K562 (cell line): ENCODE measurements around the gene XRRA1. TPM values are rescaled to one million over a fixed set of nuclear protein-coding genes. Genes with fewer than 3 reads are reported as not detected.

Source experiments
- ATAC-seq: fragments of 200-7000 bp; cut with Tn5 transposase; 3 replicates; pipeline ENCODE4 v1.9.1; 2020; ENCODE audit warnings: moderate library complexity
- BruUV-seq: library from RNA; stranded (reverse); fragments of 400-500 nt; replicated peaks from 2 replicates; lab custom pipeline; 2021; lab: Mats Ljungman, UMichigan
- CTCF ChIA-PET: fragments of 300-600 bp; formaldehyde crosslinking; extraction: SDS; loops from one replicate; lab custom pipeline; 2021; ENCODE audit warnings: low intra/inter-chr PET ratio; lab: Yijun Ruan, JAX
- POLR2A ChIA-PET: fragments of 300-600, 350-650 bp; sonication (Branson Sonifier 250); formaldehyde crosslinking; extraction: SDS; loops from one replicate; lab custom pipeline; 2021; ENCODE audit warnings: antibody characterized with exemption, inconsistent platforms; lab: Yijun Ruan, JAX
- DNase-seq, 4 experiments: peaks; one replicate each; pipeline versions ENCODE4 v3.0.0 to v3.0.0-alpha.2; 2011 to 2018; ENCODE audit warnings: low spot score in 3 of 4, mixed read lengths in 3 of 4; ENCODE audit errors: extremely low read depth in 1 of 4
- FAIRE-seq: peaks from 2 replicates; lab custom pipeline; 2011; peaks lifted over from hg19 to GRCh38; lab: Jason Lieb, UNC
- H2AFZ ChIP-seq: 2 replicates; pipeline ENCODE4 v1.6.0; 2011; ENCODE audit warnings: low read depth, low read length, control low read depth, inconsistent platforms
- H3K27ac ChIP-seq: fragments of 200-600 bp; 3 replicates; pipeline ENCODE4 v1.8.0; 2011; ENCODE audit warnings: low read depth, mild to moderate bottlenecking, control low read depth, inconsistent platforms, low read length, moderate library complexity, mixed read lengths; ENCODE audit errors: extremely low read depth
- H3K27me3 ChIP-seq, 2 experiments: fragments of 300-600 bp in 1 of 2; 2 replicates in 1 of 2; 3 replicates in 1 of 2; pipeline versions ENCODE4 v1.6.0 to v1.8.0; 2011; ENCODE audit warnings: inconsistent platforms in 2 of 2, low read length in 2 of 2, mild to moderate bottlenecking in 1 of 2, mixed read lengths in 1 of 2, moderate library complexity in 1 of 2; ENCODE audit not compliant: control insufficient read depth in 2 of 2, insufficient read depth in 2 of 2
- H3K36me3 ChIP-seq: fragments of 300-600 bp; 3 replicates; pipeline ENCODE4 v1.8.0; 2011; ENCODE audit warnings: mild to moderate bottlenecking, low read length, inconsistent platforms; ENCODE audit not compliant: control insufficient read depth, insufficient read depth
- H3K4me1 ChIP-seq, 2 experiments: fragments of 200-600 bp in 1 of 2; replicated peaks in 1 of 2; 2 replicates in 1 of 2; 3 replicates in 1 of 2; pipeline versions ENCODE4 v1.5.1 to v1.8.0; 2011; ENCODE audit warnings: inconsistent platforms in 2 of 2, low read length in 2 of 2, mild to moderate bottlenecking in 1 of 2, mixed read lengths in 1 of 2, moderate library complexity in 1 of 2; ENCODE audit not compliant: control insufficient read depth in 2 of 2, insufficient read depth in 2 of 2
- H3K4me2 ChIP-seq: 2 replicates; pipeline ENCODE4 v1.6.1; 2011; ENCODE audit warnings: low read length, control low read depth, inconsistent platforms, mixed read lengths; ENCODE audit not compliant: insufficient read depth
- H3K4me3 ChIP-seq: fragments of 200-600 bp; sonication (generic), shearing (Covaris generic); 2 replicates; pipeline ENCODE4 v1.5.1; 2016; ENCODE audit warnings: control low read depth, inconsistent platforms
- H3K79me2 ChIP-seq: fragments of 200-600 bp; 3 replicates; pipeline ENCODE4 v1.8.0; 2011; ENCODE audit warnings: low read length, inconsistent platforms; ENCODE audit not compliant: control insufficient read depth, insufficient read depth
- H3K9ac ChIP-seq, 2 experiments: 2 replicates each; pipeline versions ENCODE4 v1.6.0 to v1.6.1; 2011; ENCODE audit warnings: low read depth in 2 of 2, low read length in 2 of 2, control low read depth in 1 of 2, inconsistent platforms in 1 of 2, mild to moderate bottlenecking in 1 of 2, mixed read lengths in 1 of 2; ENCODE audit not compliant: insufficient read depth in 1 of 2
- H3K9me1 ChIP-seq: one replicate; pipeline ENCODE4 v1.6.0; 2011; ENCODE audit warnings: inconsistent platforms, mild to moderate bottlenecking, low read length, moderate library complexity; ENCODE audit not compliant: control insufficient read depth, insufficient read depth
- H3K9me3 ChIP-seq: replicated peaks from 2 replicates; pipeline ENCODE4 v1.5.1; 2011; ENCODE audit warnings: low read depth, low read length, inconsistent platforms; ENCODE audit not compliant: control insufficient read depth, insufficient read depth
- H4K20me1 ChIP-seq: replicated peaks from 2 replicates; pipeline ENCODE4 v1.6.1; 2011; ENCODE audit warnings: low read length, inconsistent platforms, mixed read lengths; ENCODE audit not compliant: control insufficient read depth, insufficient read depth
- ARID3B ChIP-seq: fragments of 250-450 bp; sonication (Bioruptor Pico); IDR thresholded peaks from 2 replicates; pipeline ENCODE4 v1.4.0; 2020; ENCODE audit warnings: borderline replicate concordance
- FOS ChIP-seq: IDR thresholded peaks from 3 replicates; pipeline ENCODE4 v1.6.1; 2011; ENCODE audit not compliant: insufficient read length; ENCODE audit errors: extremely low read depth
- GTF2F1 ChIP-seq: IDR thresholded peaks from 2 replicates; pipeline ENCODE4 v1.6.1; 2011; ENCODE audit warnings: low read depth, low read length, improper control_type of control experiment
- ILK ChIP-seq: fragments of 450-650 bp; IDR thresholded peaks from 2 replicates; pipeline ENCODE4 v1.6.1; 2016; ENCODE audit warnings: missing genetic modification characterization, low read depth, mild to moderate bottlenecking, missing compliant biosample characterization, moderate library complexity, borderline replicate concordance
- MAFG ChIP-seq: fragments of 450-650 bp; conservative IDR thresholded peaks from 2 replicates; pipeline ENCODE4 v1.6.1; 2016; ENCODE audit warnings: missing genetic modification characterization, missing compliant biosample characterization
- MNT ChIP-seq, 2 experiments: fragments of 450-650 bp; conservative IDR thresholded peaks; 2 replicates each; pipeline ENCODE4 v1.6.1; 2017; ENCODE audit warnings: mild to moderate bottlenecking in 2 of 2, moderate library complexity in 2 of 2
- SMAD1 ChIP-seq: fragments of 150-350 bp; IDR thresholded peaks from 2 replicates; pipeline ENCODE4 v1.6.1; 2014; ENCODE audit warnings: low read length, low read depth; ENCODE audit not compliant: partially characterized antibody
- TCF7 ChIP-seq: sonication (generic); IDR thresholded peaks from 2 replicates; pipeline ENCODE4 v1.6.1; 2016; ENCODE audit warnings: antibody characterized with exemption, borderline replicate concordance
- TCF7L2 ChIP-seq: fragments of 150-350 bp; IDR thresholded peaks from 2 replicates; pipeline ENCODE4 v1.6.1; 2016; ENCODE audit warnings: low read depth, mild to moderate bottlenecking, low read length, moderate library complexity
- YBX1 ChIP-seq: fragments of 450-650 bp; IDR thresholded peaks from 2 replicates; pipeline ENCODE4 v1.7.1; 2016; ENCODE audit warnings: mild to moderate bottlenecking
- YY1 ChIP-seq, 3 experiments: IDR thresholded peaks; 2 replicates each; pipeline ENCODE4 v1.6.1; 2011; ENCODE audit warnings: low read length in 2 of 3, mild to moderate bottlenecking in 2 of 3, moderate library complexity in 2 of 3, borderline replicate concordance in 1 of 3, control low read depth in 1 of 3, low read depth in 1 of 3; ENCODE audit not compliant: insufficient read depth in 3 of 3, insufficient replicate concordance in 2 of 3, control insufficient read depth in 1 of 3, insufficient read length in 1 of 3; ENCODE audit errors: extremely low read depth in 1 of 3
- ZNF174 ChIP-seq: fragments of 250-450 bp; sonication (Bioruptor Pico); IDR thresholded peaks from 2 replicates; pipeline ENCODE4 v1.4.0; 2020; ENCODE audit warnings: mild to moderate bottlenecking
- ZNF592 ChIP-seq: fragments of 450-650 bp; IDR thresholded peaks from 2 replicates; pipeline ENCODE4 v1.6.1; 2017; ENCODE audit warnings: antibody characterized with exemption, mild to moderate bottlenecking
- WGBS: fragments of 100-300 bp; shearing (Covaris generic); methylation state at CpG from one replicate; pipeline ENCODE4 v1.1.6; 2016; ENCODE audit warnings: low coverage, mixed read lengths; ENCODE audit not compliant: insufficient coverage; ENCODE audit errors: missing lambda C conversion rate; 5-methylcytosine and 5-hydroxymethylcytosine counted together
- in situ Hi-C: fragments of 300-500 bp; cut with MboI; formaldehyde crosslinking; loops from 4 replicates; pipeline ENCODE4 v1.15.0; 2018; ENCODE audit warnings: inconsistent platforms, mixed read lengths
- intact Hi-C: fragments of 100-400 bp; cut with micrococcal nuclease; formaldehyde crosslinking; loops from 2 replicates; pipeline ENCODE4 v1.14.2; 2022
- polyA plus RNA-seq, 8 experiments: library from polyadenylated mRNA; depleted of rRNA in 4 of 8; stranded (reverse) in 5 of 8; unstranded in 3 of 8; fragments of >200 nt; fragmentation: Nextera tagmentation in 2 of 8; fragmentation: Illumina TruSeq in 1 of 8; extraction: Ambion mirVana in 2 of 8; extraction: Trizol in 1 of 8; gene quantifications; 2 replicates each; pipeline versions ENCODE4 v1.2.1 to v1.2.3, GENCODE V29; 2011 to 2014; ENCODE audit warnings: inconsistent platforms in 1 of 8, missing spikeins in 1 of 8
- total RNA-seq, 7 experiments: library from RNA; depleted of rRNA in 6 of 7; stranded (reverse); fragments of >200 nt in 6 of 7; fragmentation: Illumina TruSeq in 2 of 7; extraction: Trizol in 2 of 7; gene quantifications; 2 replicates each; pipeline versions ENCODE4 v1.2.1 to v1.2.3, GENCODE V29; 2011 to 2021; ENCODE audit warnings: low replicate concordance in 1 of 7

The XRRA1 gene
- total and polyA plus RNA-seq, 9 of the 15 experiments (the other 6 are each of a cell fraction or from before 2014, with no cell fraction given), result 5.0 to 22.5 (median 16.0) TPM

GRCh38 chr11:74863410-74863809 is 85.5 kb downstream of the XRRA1 start:
- CTCF ChIA-PET, result no interaction called here
- no peak for DNase-seq
- in situ Hi-C loops, result no loop called here
- TF ChIP-seq YBX1 (no peak), ZNF592 (no peak), ZNF174 (CRISPR knock-in tag) (no peak), ILK (tag) (no peak), TCF7L2 (no peak), ARID3B (CRISPR knock-in tag) (no peak), FOS (no peak), SMAD1 (no peak), MAFG (tag) (no peak), TCF7 (no peak), MNT (conservative IDR thresholded peaks at IDR 0.05) (no peak), GTF2F1 (no peak), YY1 (IDR thresholded peaks at IDR 0.05; ENCODE audit: borderline replicate concordance in 1 of 3, control insufficient read depth in 1 of 3, extremely low read depth in 1 of 3, insufficient read depth in 3 of 3, insufficient read length in 1 of 3, insufficient replicate concordance in 2 of 3, low read depth in 1 of 3, low read length in 2 of 3) (no peak)

More at GRCh38 chr11:74863410-74863809, 85.5 kb downstream of the XRRA1 start:
- H3K79me2 ChIP-seq, result no peaks in the 10 kb centered on the region
- no peaks in the 10 kb centered on the region for H3K27me3 ChIP-seq
- no peaks in the 10 kb centered on the region for H3K9me1 ChIP-seq
- ATAC-seq (no peak), FAIRE-seq (no peak)
- BruUV-seq, result no TSS peak
- no peak overlapping the region for H3K9ac ChIP-seq
- H2AFZ ChIP-seq, result no peak overlapping the region
- no peak overlapping the region for H3K4me3 ChIP-seq
- no peak overlapping the region for H3K4me2 ChIP-seq
- peaks cover 32% of the 10 kb centered on the region for H3K36me3 ChIP-seq
- 71% methylated on average over 2 of the region's 2 CpGs for WGBS
- H3K27ac ChIP-seq, result no peak overlapping the region
- peaks cover 17% of the 10 kb centered on the region for H3K9me3 ChIP-seq
- POLR2A ChIA-PET, result interaction anchor here (0.6 kb wide), 1 partner anchor 18 kb away, joined by 3 read pairs; no protein-coding TSS in a partner anchor
- no peaks in the 10 kb centered on the region for H4K20me1 ChIP-seq
- intact Hi-C loops, result no loop called here
- no peaks in the 10 kb centered on the region for H3K4me1 ChIP-seq
